ENCODE measurements around the gene WDR90. TPM values are rescaled to one million over a fixed set of nuclear protein-coding genes. Genes with fewer than 3 reads are reported as not detected.

WDR90 gene
- total and polyA plus RNA-seq, 10 of the 15 experiments (the other 5 are each of a cell fraction or from before 2014, with no cell fraction given): 2.0 to 65.0 (median 16.7) TPM

DNA sequence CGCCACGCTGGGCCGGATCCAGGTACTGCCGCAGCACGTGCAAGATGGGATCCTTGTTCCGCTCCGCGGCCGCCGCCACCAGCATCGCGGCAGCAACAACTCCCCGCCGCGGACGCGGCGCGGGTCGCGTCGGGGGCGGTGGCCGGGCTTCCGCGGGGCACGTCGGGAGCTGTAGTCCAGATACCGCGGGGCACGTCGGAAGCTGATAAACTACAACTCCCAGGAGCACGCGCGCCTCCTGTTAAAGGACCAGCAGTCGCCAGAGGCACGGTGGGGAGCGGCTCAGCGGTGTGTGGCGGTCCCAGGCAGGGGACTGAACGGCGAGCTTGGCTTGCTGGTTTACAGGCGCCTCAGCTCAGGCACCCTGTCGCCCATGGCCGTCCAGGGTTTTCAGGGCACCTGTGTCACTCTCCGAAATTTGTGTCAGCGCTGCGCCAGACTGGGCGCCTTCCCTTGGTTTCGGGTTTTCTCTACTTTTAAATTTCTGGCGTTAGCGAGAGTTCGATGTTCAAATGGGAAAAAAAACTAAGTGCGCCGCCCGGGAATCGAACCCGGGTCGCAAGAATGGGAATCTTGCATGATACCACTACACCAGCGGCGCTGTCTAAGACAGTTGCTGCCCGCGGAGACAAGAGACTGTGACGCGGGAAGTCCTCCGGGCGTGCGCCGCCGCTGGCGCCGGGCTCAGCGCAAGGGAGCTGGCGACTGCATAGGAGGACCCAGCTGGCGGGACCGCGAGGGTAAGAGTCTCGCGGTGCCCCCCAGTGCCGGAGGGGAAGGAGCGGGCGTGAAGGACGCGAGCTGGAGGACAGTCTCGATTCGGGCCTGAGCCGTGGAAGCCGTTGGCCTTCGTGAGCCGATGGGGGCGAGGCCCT is 12.7 kb upstream of the WDR90 start, which contains the start of gene METTL26 (continued):
- TF ChIP-seq, protein P1, sequence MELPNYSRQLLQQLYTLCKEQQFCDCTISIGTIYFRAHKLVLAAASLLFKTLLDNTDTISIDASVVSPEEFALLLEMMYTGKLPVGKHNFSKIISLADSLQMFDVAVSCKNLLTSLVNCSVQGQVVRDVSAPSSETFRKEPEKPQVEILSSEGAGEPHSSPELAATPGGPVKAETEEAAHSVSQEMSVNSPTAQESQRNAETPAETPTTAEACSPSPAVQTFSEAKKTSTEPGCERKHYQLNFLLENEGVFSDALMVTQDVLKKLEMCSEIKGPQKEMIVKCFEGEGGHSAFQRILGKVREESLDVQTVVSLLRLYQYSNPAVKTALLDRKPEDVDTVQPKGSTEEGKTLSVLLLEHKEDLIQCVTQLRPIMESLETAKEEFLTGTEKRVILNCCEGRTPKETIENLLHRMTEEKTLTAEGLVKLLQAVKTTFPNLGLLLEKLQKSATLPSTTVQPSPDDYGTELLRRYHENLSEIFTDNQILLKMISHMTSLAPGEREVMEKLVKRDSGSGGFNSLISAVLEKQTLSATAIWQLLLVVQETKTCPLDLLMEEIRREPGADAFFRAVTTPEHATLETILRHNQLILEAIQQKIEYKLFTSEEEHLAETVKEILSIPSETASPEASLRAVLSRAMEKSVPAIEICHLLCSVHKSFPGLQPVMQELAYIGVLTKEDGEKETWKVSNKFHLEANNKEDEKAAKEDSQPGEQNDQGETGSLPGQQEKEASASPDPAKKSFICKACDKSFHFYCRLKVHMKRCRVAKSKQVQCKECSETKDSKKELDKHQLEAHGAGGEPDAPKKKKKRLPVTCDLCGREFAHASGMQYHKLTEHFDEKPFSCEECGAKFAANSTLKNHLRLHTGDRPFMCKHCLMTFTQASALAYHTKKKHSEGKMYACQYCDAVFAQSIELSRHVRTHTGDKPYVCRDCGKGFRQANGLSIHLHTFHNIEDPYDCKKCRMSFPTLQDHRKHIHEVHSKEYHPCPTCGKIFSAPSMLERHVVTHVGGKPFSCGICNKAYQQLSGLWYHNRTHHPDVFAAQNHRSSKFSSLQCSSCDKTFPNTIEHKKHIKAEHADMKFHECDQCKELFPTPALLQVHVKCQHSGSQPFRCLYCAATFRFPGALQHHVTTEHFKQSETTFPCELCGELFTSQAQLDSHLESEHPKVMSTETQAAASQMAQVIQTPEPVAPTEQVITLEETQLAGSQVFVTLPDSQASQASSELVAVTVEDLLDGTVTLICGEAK (IDR thresholded peaks at IDR 0.05; ENCODE audit: borderline replicate concordance): peak; percentile 86
- TF ChIP-seq IKZF1 (conservative IDR thresholded peaks at IDR 0.05) (peak; percentile 99), POLR2AphosphoS5 (IDR thresholded peaks at IDR 0.05; ENCODE audit: low read length) (peak; percentile 53; the same call in 1 of the 2 replicates), KLF5 (IDR thresholded peaks at IDR 0.05; ENCODE audit: partially characterized antibody) (no peak), EP300 (IDR thresholded peaks at IDR 0.05; ENCODE audit: borderline replicate concordance in 1 of 2, control insufficient read depth in 1 of 2, low read depth in 2 of 2, low read length in 2 of 2) (peak in 1 of 2 experiments; percentile 66; a peak in 1 of 4 replicates), PAX5 (IDR thresholded peaks at IDR 0.05; ENCODE audit: borderline replicate concordance, low read depth, low read length) (peak; percentile 81; the same call in 1 of the 2 replicates), CREM (IDR thresholded peaks at IDR 0.05; ENCODE audit: low read depth) (peak; percentile 78), SREBF1 (IDR thresholded peaks at IDR 0.05; ENCODE audit: low read length) (peak; percentile 27), BACH1 (IDR thresholded peaks at IDR 0.05; ENCODE audit: borderline replicate concordance) (peak; percentile 84), NR2C1 (IDR thresholded peaks at IDR 0.05) (peak; percentile 87)
- TF ChIP-seq, protein P2, sequence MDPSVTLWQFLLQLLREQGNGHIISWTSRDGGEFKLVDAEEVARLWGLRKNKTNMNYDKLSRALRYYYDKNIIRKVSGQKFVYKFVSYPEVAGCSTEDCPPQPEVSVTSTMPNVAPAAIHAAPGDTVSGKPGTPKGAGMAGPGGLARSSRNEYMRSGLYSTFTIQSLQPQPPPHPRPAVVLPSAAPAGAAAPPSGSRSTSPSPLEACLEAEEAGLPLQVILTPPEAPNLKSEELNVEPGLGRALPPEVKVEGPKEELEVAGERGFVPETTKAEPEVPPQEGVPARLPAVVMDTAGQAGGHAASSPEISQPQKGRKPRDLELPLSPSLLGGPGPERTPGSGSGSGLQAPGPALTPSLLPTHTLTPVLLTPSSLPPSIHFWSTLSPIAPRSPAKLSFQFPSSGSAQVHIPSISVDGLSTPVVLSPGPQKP (IDR thresholded peaks at IDR 0.05; ENCODE audit: low read depth, low read length): peak; percentile 67; the same call in 1 of the 2 replicates
- TF ChIP-seq, protein P3, sequence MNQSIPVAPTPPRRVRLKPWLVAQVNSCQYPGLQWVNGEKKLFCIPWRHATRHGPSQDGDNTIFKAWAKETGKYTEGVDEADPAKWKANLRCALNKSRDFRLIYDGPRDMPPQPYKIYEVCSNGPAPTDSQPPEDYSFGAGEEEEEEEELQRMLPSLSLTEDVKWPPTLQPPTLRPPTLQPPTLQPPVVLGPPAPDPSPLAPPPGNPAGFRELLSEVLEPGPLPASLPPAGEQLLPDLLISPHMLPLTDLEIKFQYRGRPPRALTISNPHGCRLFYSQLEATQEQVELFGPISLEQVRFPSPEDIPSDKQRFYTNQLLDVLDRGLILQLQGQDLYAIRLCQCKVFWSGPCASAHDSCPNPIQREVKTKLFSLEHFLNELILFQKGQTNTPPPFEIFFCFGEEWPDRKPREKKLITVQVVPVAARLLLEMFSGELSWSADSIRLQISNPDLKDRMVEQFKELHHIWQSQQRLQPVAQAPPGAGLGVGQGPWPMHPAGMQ (IDR thresholded peaks at IDR 0.05; ENCODE audit: borderline replicate concordance): peak; percentile 65; the same call in 1 of the 2 replicates
